SK-N-SH (cell line): ENCODE results near the gene PLPPR5.

Experiments
- CTCF ChIP-seq: fragments of 200-600 bp; sonication (generic); IDR thresholded peaks from 2 replicates; pipeline ENCODE4 v1.6.1; 2017; ENCODE audit warnings: antibody characterized with exemption, mild to moderate bottlenecking, moderate library complexity
- EP300 ChIP-seq, 2 experiments: IDR thresholded peaks; 2 replicates each; pipeline versions ENCODE4 v1.4.0 to v1.6.1; 2012; ENCODE audit warnings: borderline replicate concordance in 1 of 2, low read depth in 1 of 2, low read length in 1 of 2
- GABPA ChIP-seq: IDR thresholded peaks from 2 replicates; pipeline ENCODE4 v1.4.0; 2012; ENCODE audit warnings: low read depth, mild to moderate bottlenecking
- POLR2AphosphoS5 ChIP-seq: IDR thresholded peaks from 2 replicates; pipeline ENCODE4 v1.6.1; 2012; ENCODE audit warnings: low read depth, low read length
- RAD21 ChIP-seq: IDR thresholded peaks from 2 replicates; pipeline ENCODE4 v1.6.1; 2012; ENCODE audit warnings: mild to moderate bottlenecking, low read length
- RXRA ChIP-seq: IDR thresholded peaks from 2 replicates; pipeline ENCODE4 v1.4.0; 2012; ENCODE audit warnings: low read depth, mild to moderate bottlenecking, borderline replicate concordance
- TAF1 ChIP-seq: IDR thresholded peaks from 2 replicates; pipeline ENCODE4 v1.6.1; 2012; ENCODE audit warnings: low read depth, mild to moderate bottlenecking, low read length, moderate library complexity, borderline replicate concordance

- no peak for TF ChIP-seq TAF1
- no peak for TF ChIP-seq GABPA
- TF ChIP-seq RXRA = no peak
- TF ChIP-seq CTCF = no peak
- TF ChIP-seq RAD21 = no peak
- TF ChIP-seq POLR2AphosphoS5 = no peak
- TF ChIP-seq EP300 (IDR thresholded peaks at IDR 0.05; ENCODE audit: borderline replicate concordance in 1 of 2, low read depth in 1 of 2, low read length in 1 of 2) = no peak
Observed at GRCh38 chr1:98992844-98993243, 11.8 kb downstream of the PLPPR5 start.
